Mesendoderm (in vitro differentiated cells): Measurements from ENCODE around the gene CCZ1.
A peak's percentile ranks its signal among the peaks of the same experiment; 100 is the strongest.
"Not testable (repeated sequence)": the region's sequence is repeated elsewhere in the genome, so short reads cannot be mapped to it uniquely, and the experiment has no call there.

Experiments
- DNase-seq: peaks from one replicate; pipeline ENCODE4 v3.0.0; 2013
- H2AK5ac ChIP-seq: 2 replicates; pipeline ENCODE4 v1.6.1; 2013; ENCODE audit warnings: low read length, inconsistent platforms
- H2BK120ac ChIP-seq: 2 replicates; pipeline ENCODE4 v1.6.1; 2013; ENCODE audit warnings: low read depth, mild to moderate bottlenecking, low read length, moderate library complexity, mixed read lengths
- H2BK15ac ChIP-seq: replicated peaks from 2 replicates; pipeline ENCODE4 v1.6.1; 2013; ENCODE audit warnings: low read depth, mild to moderate bottlenecking, moderate library complexity
- H2BK5ac ChIP-seq: 2 replicates; pipeline ENCODE4 v1.6.1; 2013; ENCODE audit warnings: low read length, inconsistent platforms
- H3K18ac ChIP-seq: 2 replicates; pipeline ENCODE4 v1.6.1; 2013; ENCODE audit warnings: mild to moderate bottlenecking, low read length, mixed read lengths
- H3K23ac ChIP-seq: one replicate; pipeline ENCODE4 v1.6.1; 2013; ENCODE audit warnings: low read length
- H3K27ac ChIP-seq: 2 replicates; pipeline ENCODE4 v1.5.1; 2013; ENCODE audit warnings: low read depth, mild to moderate bottlenecking, inconsistent platforms, low read length, moderate library complexity
- H3K27me3 ChIP-seq: 2 replicates; pipeline ENCODE4 v1.6.1; 2013; ENCODE audit warnings: low read length, control low read depth, mild to moderate bottlenecking, inconsistent platforms; ENCODE audit not compliant: insufficient read depth, poor library complexity
- H3K36me3 ChIP-seq: 2 replicates; pipeline ENCODE4 v1.6.1; 2013; ENCODE audit warnings: low read length, inconsistent platforms; ENCODE audit not compliant: control insufficient read depth, insufficient read depth
- H3K4ac ChIP-seq: one replicate; pipeline ENCODE4 v1.6.1; 2013; ENCODE audit warnings: low read depth, mild to moderate bottlenecking, low read length, moderate library complexity
- H3K4me1 ChIP-seq: 2 replicates; pipeline ENCODE4 v1.6.1; 2013; ENCODE audit warnings: low read depth, low read length, inconsistent platforms; ENCODE audit not compliant: control insufficient read depth
- H3K4me2 ChIP-seq: 2 replicates; pipeline ENCODE4 v1.6.1; 2013; ENCODE audit warnings: low read length
- H3K4me3 ChIP-seq: 2 replicates; pipeline ENCODE4 v1.5.1; 2013; ENCODE audit warnings: mild to moderate bottlenecking, low read length
- H3K56ac ChIP-seq: one replicate; pipeline ENCODE4 v1.6.1; 2013; ENCODE audit warnings: low read length
- H3K79me1 ChIP-seq: 2 replicates; pipeline ENCODE4 v1.6.1; 2013; ENCODE audit warnings: low read length, inconsistent platforms
- H3K79me2 ChIP-seq: 2 replicates; pipeline ENCODE4 v1.6.1; 2013; ENCODE audit warnings: mild to moderate bottlenecking, low read length; ENCODE audit not compliant: control insufficient read depth, insufficient read depth
- H3K9ac ChIP-seq: 2 replicates; pipeline ENCODE4 v1.6.1; 2013; ENCODE audit warnings: low read length, inconsistent platforms
- H4K5ac ChIP-seq: one replicate; pipeline ENCODE4 v1.6.1; 2013; ENCODE audit warnings: low read length
- H4K8ac ChIP-seq: one replicate; pipeline ENCODE4 v1.6.1; 2013; ENCODE audit warnings: low read depth, mild to moderate bottlenecking, control low read depth, low read length, moderate library complexity
- WGBS: extraction: QIAGEN DNeasy Blood & Tissue Kit; methylation state at CpG from one replicate; pipeline ENCODE4 v1.1.7; 2013; ENCODE audit warnings: low lambda C conversion rate, missing lambda C conversion rate; ENCODE audit not compliant: insufficient coverage; ENCODE audit errors: extremely low coverage; 5-methylcytosine and 5-hydroxymethylcytosine counted together

The CCZ1 gene

GRCh38 chr7:5934945-5935450 is 36.5 kb downstream of the CCZ1 start:
- not testable (repeated sequence) for DNase-seq, H2BK15ac ChIP-seq, H3K9ac ChIP-seq, H3K4ac ChIP-seq, H4K5ac ChIP-seq, H2BK120ac ChIP-seq, H3K27me3 ChIP-seq, H3K56ac ChIP-seq, H3K18ac ChIP-seq, H3K23ac ChIP-seq, H3K36me3 ChIP-seq, H2AK5ac ChIP-seq, H3K4me2 ChIP-seq, H3K79me2 ChIP-seq, H3K4me1 ChIP-seq, H2BK5ac ChIP-seq, H4K8ac ChIP-seq, H3K79me1 ChIP-seq, H3K27ac ChIP-seq, H3K4me3 ChIP-seq
- WGBS, result no CpG with 5 or more reads among the region's 17 CpGs

GRCh38 chr7:5963205-5963604 is 64.7 kb downstream of the CCZ1 start:
- not testable (repeated sequence) for H3K4me2 ChIP-seq, H3K9ac ChIP-seq, H3K56ac ChIP-seq, H3K36me3 ChIP-seq, H4K5ac ChIP-seq, H3K23ac ChIP-seq, H3K27ac ChIP-seq, H2BK120ac ChIP-seq, H3K27me3 ChIP-seq, H2AK5ac ChIP-seq, H3K79me2 ChIP-seq, H3K4me1 ChIP-seq, DNase-seq, H3K4me3 ChIP-seq, H3K79me1 ChIP-seq, H2BK5ac ChIP-seq, H2BK15ac ChIP-seq, H3K18ac ChIP-seq, H4K8ac ChIP-seq, H3K4ac ChIP-seq
- no CpG with 5 or more reads among the region's 13 CpGs for WGBS

- no CpG with 5 or more reads among the region's 7 CpGs for WGBS
- H3K36me3 ChIP-seq, H3K79me1 ChIP-seq: not testable (repeated sequence)
These were observed 65.3 kb downstream of the CCZ1 start for GRCh38 chr7:5963810-5964209.

GRCh38 chr7:5970347-5970911 is 71.9 kb downstream of the CCZ1 start, which contains the start of gene RSPH10B:
Gene RSPH10B (minus strand): TSS chr7:5970689. CDS start chr7:5967116, 3,573 bp downstream.
- not testable (repeated sequence) for H3K23ac ChIP-seq, H3K27me3 ChIP-seq, H3K18ac ChIP-seq, H2BK120ac ChIP-seq, H3K79me2 ChIP-seq, H3K4me2 ChIP-seq, H3K4me1 ChIP-seq, H3K27ac ChIP-seq, H4K8ac ChIP-seq, H4K5ac ChIP-seq, H3K9ac ChIP-seq, H3K4me3 ChIP-seq, H3K36me3 ChIP-seq, H2BK15ac ChIP-seq, H3K4ac ChIP-seq, H3K56ac ChIP-seq, H3K79me1 ChIP-seq, H2AK5ac ChIP-seq, H2BK5ac ChIP-seq
- DNase-seq, result peak; percentile 3
- no CpG with 5 or more reads among the region's 43 CpGs for WGBS

More at GRCh38 chr7:5963810-5964209, 65.3 kb downstream of the CCZ1 start:
- H4K5ac ChIP-seq, H2BK120ac ChIP-seq, H3K79me2 ChIP-seq, H3K4ac ChIP-seq, H3K9ac ChIP-seq, H3K56ac ChIP-seq, H3K4me3 ChIP-seq, H3K4me2 ChIP-seq, DNase-seq, H2BK15ac ChIP-seq, H3K27ac ChIP-seq, H3K27me3 ChIP-seq, H3K18ac ChIP-seq, H2AK5ac ChIP-seq, H3K4me1 ChIP-seq, H2BK5ac ChIP-seq, H3K23ac ChIP-seq, H4K8ac ChIP-seq: not testable (repeated sequence)

GRCh38 chr7:5973580-5973979 is 75.0 kb downstream of the CCZ1 start:
- not testable (repeated sequence) for H2AK5ac ChIP-seq, H3K18ac ChIP-seq, H3K9ac ChIP-seq, DNase-seq, H3K27ac ChIP-seq, H3K79me1 ChIP-seq, H3K4me3 ChIP-seq, H2BK120ac ChIP-seq, H3K4me2 ChIP-seq, H4K8ac ChIP-seq, H3K4me1 ChIP-seq, H3K56ac ChIP-seq, H3K36me3 ChIP-seq, H4K5ac ChIP-seq, H2BK5ac ChIP-seq, H3K23ac ChIP-seq, H3K4ac ChIP-seq, H3K27me3 ChIP-seq, H3K79me2 ChIP-seq, H2BK15ac ChIP-seq
- no CpG with 5 or more reads among the region's 8 CpGs for WGBS
